Activated naive CD4-positive, alpha-beta T cell treated with anti-CD3 and anti-CD28 coated beads for 36 hours (primary cell): ENCODE measurements around the gene ACAT2. TPM values are rescaled to one million over a fixed set of nuclear protein-coding genes. Genes with fewer than 3 reads are reported as not detected.
A peak's percentile ranks its signal among the peaks of the same experiment; 100 is the strongest.

Experiments
- CTCF ChIA-PET: fragments of 350-600 bp; sonication (Branson Sonifier 250); formaldehyde crosslinking; loops from one replicate; lab custom pipeline; 2021; ENCODE audit warnings: antibody characterized with exemption; lab: Charles Lee
- DNase-seq: peaks from one replicate; pipeline ENCODE4 v3.0.0-alpha.2; 2020
- H3K27ac Mint-ChIP-seq: one replicate; pipeline ENCODE4 v1.8.0; 2021; ENCODE audit warnings: mild to moderate bottlenecking, mixed read lengths
- H3K27me3 Mint-ChIP-seq: one replicate; pipeline ENCODE4 v1.8.0; 2021; ENCODE audit warnings: low read depth, mixed read lengths
- H3K36me3 Mint-ChIP-seq: one replicate; pipeline ENCODE4 v1.8.0; 2021; ENCODE audit warnings: low read depth, mixed read lengths
- H3K4me1 Mint-ChIP-seq: one replicate; pipeline ENCODE4 v1.8.0; 2021; ENCODE audit warnings: low read depth, mixed read lengths
- H3K4me3 Mint-ChIP-seq: one replicate; pipeline ENCODE4 v1.8.0; 2021; ENCODE audit warnings: mild to moderate bottlenecking, moderate library complexity, mixed read lengths
- H3K9me3 Mint-ChIP-seq: one replicate; pipeline ENCODE4 v1.8.0; 2021; ENCODE audit warnings: mixed read lengths
- intact Hi-C: fragments of 100-400 bp; cut with micrococcal nuclease; formaldehyde crosslinking; loops from one replicate; pipeline ENCODE4 v1.15.1; 2023
- total RNA-seq, 2 experiments: library from RNA; stranded (reverse); gene quantifications; one replicate each; pipeline ENCODE4 v1.2.3, GENCODE V29; 2021

ACAT2 gene
- total RNA-seq, 2 experiments from 2014 or later: 84.9 to 92.4 TPM

- Mint-ChIP-seq H3K27me3 (no peaks in the 10 kb centered on the region), H3K27ac (peak overlapping the region; percentile 27), H3K9me3 (no peaks in the 10 kb centered on the region), H3K4me3 (no peak overlapping the region), H3K36me3 (peaks cover 52% of the 10 kb centered on the region), H3K4me1 (peaks cover 28% of the 10 kb centered on the region)
- DNase-seq: no peak
- CTCF ChIA-PET: no interaction called here
- intact Hi-C loops: no loop called here
Measured at GRCh38 chr6:159756508-159756907, 5.3 kb upstream of the ACAT2 start.

- Mint-ChIP-seq H3K4me3 (no peak overlapping the region), H3K36me3 (peaks cover 55% of the 10 kb centered on the region), H3K27me3 (no peaks in the 10 kb centered on the region), H3K4me1 (peaks cover 34% of the 10 kb centered on the region), H3K9me3 (no peaks in the 10 kb centered on the region), H3K27ac (peak overlapping the region; percentile 55)
- no peak for DNase-seq
- intact Hi-C loops: no loop called here
- CTCF ChIA-PET: no interaction called here
Measured at GRCh38 chr6:159758031-159759001, 3.5 kb upstream of the ACAT2 start.

DNA sequence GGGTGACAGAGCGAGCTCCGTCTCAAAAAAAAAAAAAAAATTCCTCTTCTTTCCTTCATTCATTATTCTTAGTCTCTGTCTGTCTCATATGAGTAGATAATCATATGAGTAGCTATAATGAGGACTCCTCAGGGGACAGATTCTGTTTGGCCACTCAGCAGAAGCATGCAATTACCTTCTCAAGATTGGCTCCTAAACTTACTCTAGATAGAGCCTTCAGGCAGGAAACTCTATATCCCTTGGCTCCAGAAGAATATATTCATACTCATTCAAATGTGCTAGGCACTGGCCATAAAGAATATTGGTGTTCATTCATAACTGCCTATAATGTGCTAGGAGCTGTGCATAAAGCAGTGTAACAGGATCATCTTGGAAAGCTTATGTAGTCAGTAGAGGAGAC lies 2.2 kb upstream of the ACAT2 start:
- Mint-ChIP-seq H3K4me1 (peaks cover 33% of the 10 kb centered on the region), H3K36me3 (peaks cover 52% of the 10 kb centered on the region), H3K27me3 (no peaks in the 10 kb centered on the region), H3K27ac (no peak overlapping the region), H3K4me3 (no peak overlapping the region), H3K9me3 (no peaks in the 10 kb centered on the region)
- no peak for DNase-seq
- CTCF ChIA-PET: interaction anchor here (0.9 to 1.3 kb wide), 2 partner anchors 23 to 37 kb away, joined by 4 to 6 read pairs; no protein-coding TSS in a partner anchor
- intact Hi-C loops: loop anchor here (2.0 to 10.0 kb wide), 3 partner anchors 19 to 1115 kb away; partner anchors contain the start of genes DYNLT1 and EZR

GRCh38 chr6:159760602-159761057 lies 1.2 kb upstream of the ACAT2 start:
- peak overlapping the region; percentile 96 for H3K27ac Mint-ChIP-seq
- H3K36me3 Mint-ChIP-seq: peaks cover 49% of the 10 kb centered on the region
- no peaks in the 10 kb centered on the region for H3K27me3 Mint-ChIP-seq
- CTCF ChIA-PET: interaction anchor here (0.7 to 1.4 kb wide), 3 partner anchors 38 to 70 kb away, joined by 3 to 5 read pairs (median 4); no protein-coding TSS in a partner anchor
- intact Hi-C loops: loop anchor here (2.0 to 10.0 kb wide), 3 partner anchors 20 to 1116 kb away; partner anchors contain the start of genes DYNLT1 and EZR
- H3K9me3 Mint-ChIP-seq: no peaks in the 10 kb centered on the region
- peaks cover 33% of the 10 kb centered on the region for H3K4me1 Mint-ChIP-seq
- peak overlapping the region; percentile 96 for H3K4me3 Mint-ChIP-seq
- DNase-seq: no peak

DNA sequence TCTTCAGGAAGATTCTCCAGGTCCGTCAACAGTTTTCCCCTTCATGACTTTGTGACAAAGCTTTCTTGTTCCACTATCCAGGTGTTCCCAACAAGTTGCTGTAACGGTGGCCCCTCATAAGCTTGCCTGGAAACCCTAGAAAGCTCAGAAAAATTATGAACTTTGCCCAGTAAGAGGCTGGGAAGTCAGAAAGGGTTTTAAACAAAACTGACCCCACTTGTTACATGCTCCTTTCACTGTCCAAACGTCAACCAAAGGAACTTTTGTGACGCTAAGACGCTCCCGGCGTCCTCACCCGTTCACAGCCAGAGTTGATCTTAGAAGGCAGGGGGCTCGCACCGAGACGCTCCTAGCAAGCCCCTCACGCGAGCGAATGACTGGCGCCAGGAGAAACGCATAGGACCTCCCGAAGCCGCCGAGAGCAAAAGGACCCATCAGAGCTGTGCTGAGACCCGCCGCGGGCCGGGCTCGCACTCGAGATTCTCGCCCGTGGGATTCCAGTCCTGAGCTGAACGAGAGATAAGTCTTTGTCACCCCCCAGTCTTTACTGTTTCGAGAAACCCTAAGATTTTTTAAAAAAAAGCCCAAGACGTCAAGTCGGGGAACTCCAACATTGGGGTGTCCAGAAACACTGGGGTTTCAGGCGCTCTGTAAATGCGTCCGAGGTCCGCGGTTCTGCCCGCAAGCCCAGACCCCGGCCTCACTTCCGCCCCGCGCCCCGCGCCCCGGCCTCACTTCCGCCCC lies 544 bp upstream of the ACAT2 start:
- Mint-ChIP-seq H3K4me3 (peak overlapping the region; percentile 96), H3K27ac (peak overlapping the region; percentile 96), H3K9me3 (no peaks in the 10 kb centered on the region), H3K4me1 (peaks cover 35% of the 10 kb centered on the region), H3K27me3 (no peaks in the 10 kb centered on the region), H3K36me3 (peaks cover 43% of the 10 kb centered on the region)
- CTCF ChIA-PET: interaction anchor here (0.6 to 1.4 kb wide), 2 partner anchors 35 to 70 kb away, joined by 3 to 5 read pairs; no protein-coding TSS in a partner anchor
- intact Hi-C loops: loop anchor here (2.0 to 10.0 kb wide), 3 partner anchors 20 to 1116 kb away; partner anchors contain the start of genes DYNLT1 and EZR
- no peak for DNase-seq

GRCh38 chr6:159762681-159763293 lies 942 bp downstream of the ACAT2 start:
- intact Hi-C loops: loop anchor here (1.0 to 10.0 kb wide), 5 partner anchors 27 to 1118 kb away; partner anchors contain the start of genes DYNLT1, EZR, SOD2 and TCP1
- CTCF ChIA-PET: interaction anchor here (0.7 kb wide), 1 partner anchor 312 kb away, joined by 3 read pairs; no protein-coding TSS in a partner anchor
- peaks cover 43% of the 10 kb centered on the region for H3K36me3 Mint-ChIP-seq

DNA sequence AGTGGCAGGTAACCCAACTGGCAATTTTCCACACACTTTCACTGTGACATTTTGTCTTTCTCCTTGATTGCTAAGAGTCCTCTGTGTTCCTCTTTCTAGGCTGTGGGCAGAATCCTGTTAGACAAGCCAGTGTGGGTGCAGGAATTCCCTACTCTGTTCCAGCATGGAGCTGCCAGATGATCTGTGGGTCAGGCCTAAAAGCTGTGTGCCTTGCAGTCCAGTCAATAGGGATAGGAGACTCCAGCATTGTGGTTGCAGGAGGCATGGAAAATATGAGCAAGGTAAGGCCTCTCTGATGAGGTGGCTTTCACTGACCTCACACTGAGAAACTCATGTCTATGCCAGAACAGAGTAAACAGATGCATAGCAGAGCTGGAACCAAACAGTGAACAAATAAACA lies 5.1 kb downstream of the ACAT2 start:
- peaks cover 52% of the 10 kb centered on the region for H3K36me3 Mint-ChIP-seq
- intact Hi-C loops: loop anchor here (10.0 kb wide), 1 partner anchor 1122 kb away; the partner anchor contains the start of gene DYNLT1
- H3K27me3 Mint-ChIP-seq: no peaks in the 10 kb centered on the region
- peaks cover 2% of the 10 kb centered on the region for H3K9me3 Mint-ChIP-seq
- CTCF ChIA-PET: interaction anchor here (1.5 kb wide), 1 partner anchor 74 kb away, joined by 3 read pairs; the partner anchor contains the start of gene SOD2
- DNase-seq: no peak
- H3K27ac Mint-ChIP-seq: no peak overlapping the region
- no peak overlapping the region for H3K4me3 Mint-ChIP-seq
- peaks cover 37% of the 10 kb centered on the region for H3K4me1 Mint-ChIP-seq

More at GRCh38 chr6:159762681-159763293, 942 bp downstream of the ACAT2 start:
- Mint-ChIP-seq H3K4me1 (peaks cover 41% of the 10 kb centered on the region), H3K9me3 (no peaks in the 10 kb centered on the region), H3K27me3 (no peaks in the 10 kb centered on the region), H3K27ac (peak overlapping the region; percentile 96), H3K4me3 (peak overlapping the region; percentile 96)
- DNase-seq: peak; percentile 30

- CTCF ChIA-PET: interaction anchor here (0.7 to 1.1 kb wide), 3 partner anchors 10 to 78 kb away, joined by 3 to 5 read pairs (median 3); partner anchors contain the start of gene WTAP
- H3K4me3 Mint-ChIP-seq: no peak overlapping the region
Measured at GRCh38 chr6:159769470-159769869, 7.6 kb downstream of the ACAT2 start.

GRCh38 chr6:159772196-159772595 lies 10.4 kb downstream of the ACAT2 start:
- intact Hi-C loops: no loop called here

More at GRCh38 chr6:159769470-159769869, 7.6 kb downstream of the ACAT2 start:
- peaks cover 2% of the 10 kb centered on the region for H3K9me3 Mint-ChIP-seq
- peaks cover 44% of the 10 kb centered on the region for H3K36me3 Mint-ChIP-seq
- DNase-seq: peak; percentile 43
- peaks cover 30% of the 10 kb centered on the region for H3K4me1 Mint-ChIP-seq
- intact Hi-C loops: loop anchor here (10.0 kb wide), 1 partner anchor 1125 kb away; the partner anchor contains the start of gene DYNLT1
- no peaks in the 10 kb centered on the region for H3K27me3 Mint-ChIP-seq
- H3K27ac Mint-ChIP-seq: peak overlapping the region; percentile 54

DNA sequence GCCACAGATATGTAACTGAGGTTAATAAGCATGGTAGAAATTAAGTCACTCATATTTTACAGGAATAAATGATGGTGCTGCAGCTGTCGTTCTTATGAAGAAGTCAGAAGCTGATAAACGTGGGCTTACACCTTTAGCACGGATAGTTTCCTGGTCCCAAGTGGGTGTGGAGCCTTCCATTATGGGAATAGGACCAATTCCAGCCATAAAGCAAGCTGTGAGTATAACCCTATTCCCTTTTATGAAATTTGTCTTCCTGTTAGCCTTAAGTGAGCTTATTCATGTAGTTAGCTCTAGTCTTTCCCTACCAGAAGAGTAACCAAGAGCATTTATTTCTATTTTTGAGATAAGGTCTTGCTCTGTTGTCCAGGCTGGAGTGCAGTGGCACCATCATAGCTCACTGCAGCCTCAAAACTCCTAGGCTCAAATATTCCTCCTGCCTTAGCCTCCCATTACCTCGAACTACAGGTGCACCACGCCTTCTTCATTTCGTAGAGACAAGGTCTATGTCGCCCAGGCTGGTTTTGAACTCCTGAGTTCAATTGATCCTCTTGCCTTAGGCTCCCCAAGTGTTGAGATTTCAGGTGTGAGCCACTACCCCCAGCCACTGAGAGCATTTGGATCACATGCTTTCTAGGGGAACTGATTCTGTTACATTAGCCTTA lies 15.5 kb downstream of the ACAT2 start:
- no peaks in the 10 kb centered on the region for H3K27me3 Mint-ChIP-seq
- intact Hi-C loops: no loop called here
- H3K4me3 Mint-ChIP-seq: no peak overlapping the region
- CTCF ChIA-PET: no interaction called here
- peaks cover 13% of the 10 kb centered on the region for H3K4me1 Mint-ChIP-seq
- H3K9me3 Mint-ChIP-seq: no peaks in the 10 kb centered on the region
- H3K27ac Mint-ChIP-seq: peak overlapping the region; percentile 74
- H3K36me3 Mint-ChIP-seq: peaks cover 26% of the 10 kb centered on the region
- no peak for DNase-seq

More at GRCh38 chr6:159772196-159772595, 10.4 kb downstream of the ACAT2 start:
- no peak overlapping the region for H3K27ac Mint-ChIP-seq
- peaks cover 17% of the 10 kb centered on the region for H3K4me1 Mint-ChIP-seq
- no peak overlapping the region for H3K4me3 Mint-ChIP-seq
- CTCF ChIA-PET: interaction anchor here (0.7 kb wide), 1 partner anchor 58 kb away, joined by 3 read pairs; no protein-coding TSS in a partner anchor
- no peaks in the 10 kb centered on the region for H3K27me3 Mint-ChIP-seq
- peaks cover 2% of the 10 kb centered on the region for H3K9me3 Mint-ChIP-seq
- peaks cover 38% of the 10 kb centered on the region for H3K36me3 Mint-ChIP-seq
- DNase-seq: no peak

GRCh38 chr6:159778131-159778530 lies 16.3 kb downstream of the ACAT2 start:
- CTCF ChIA-PET: no interaction called here
- peaks cover 21% of the 10 kb centered on the region for H3K4me1 Mint-ChIP-seq
- intact Hi-C loops: no loop called here
- H3K36me3 Mint-ChIP-seq: peaks cover 32% of the 10 kb centered on the region
- no peak overlapping the region for H3K27ac Mint-ChIP-seq
- no peaks in the 10 kb centered on the region for H3K27me3 Mint-ChIP-seq
- DNase-seq: no peak
- no peaks in the 10 kb centered on the region for H3K9me3 Mint-ChIP-seq
- H3K4me3 Mint-ChIP-seq: no peak overlapping the region
